NCI-H187 (cell line): ENCODE data around the gene ZRANB1.

Source experiments
- DNase-seq, 2 experiments: peaks; one replicate each; lab custom pipeline; 2025; lab: John Stamatoyannopoulos, UW

The ZRANB1 gene

DNA sequence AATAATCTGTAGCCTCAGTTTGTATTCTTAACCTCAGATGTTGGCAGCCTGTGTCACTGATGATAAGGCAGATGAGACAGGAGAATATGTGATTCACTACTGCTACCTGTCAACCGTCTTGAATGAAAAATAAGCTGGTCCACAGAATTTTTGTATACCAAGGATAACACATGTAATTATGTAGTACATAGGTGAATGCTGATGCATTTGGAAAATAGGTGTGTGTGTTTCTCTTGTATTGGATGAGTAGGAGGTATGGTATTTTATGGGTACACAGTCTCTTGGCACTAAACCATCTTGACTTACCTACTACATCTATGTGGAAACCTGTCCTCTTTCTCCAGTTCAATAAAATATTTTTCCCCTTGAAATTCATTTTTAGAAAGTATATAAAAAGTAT is 20.7 kb upstream of the ZRANB1 start:
- no peak for DNase-seq

GRCh38 chr10:124923684-124924083 is 18.2 kb upstream of the ZRANB1 start:
- DNase-seq: no peak

DNA sequence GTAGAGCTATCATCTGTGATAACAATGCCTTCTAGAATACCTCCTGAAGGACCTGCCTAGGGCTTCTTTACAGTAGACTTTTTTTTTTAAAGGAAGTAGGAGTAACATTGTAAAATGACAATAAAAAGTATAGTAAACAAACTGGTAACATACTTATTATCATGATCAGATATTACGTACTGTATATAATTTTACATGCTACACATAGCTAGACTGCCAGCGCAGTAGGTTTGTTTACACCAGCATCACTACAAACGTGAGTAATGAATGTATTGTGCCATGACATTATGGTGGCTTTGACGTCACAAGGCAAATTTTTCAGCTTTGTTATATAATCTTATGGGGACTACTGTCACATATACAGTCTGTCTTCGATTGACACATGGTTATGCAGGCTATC is 15.4 kb upstream of the ZRANB1 start:
- DNase-seq: no peak

DNA sequence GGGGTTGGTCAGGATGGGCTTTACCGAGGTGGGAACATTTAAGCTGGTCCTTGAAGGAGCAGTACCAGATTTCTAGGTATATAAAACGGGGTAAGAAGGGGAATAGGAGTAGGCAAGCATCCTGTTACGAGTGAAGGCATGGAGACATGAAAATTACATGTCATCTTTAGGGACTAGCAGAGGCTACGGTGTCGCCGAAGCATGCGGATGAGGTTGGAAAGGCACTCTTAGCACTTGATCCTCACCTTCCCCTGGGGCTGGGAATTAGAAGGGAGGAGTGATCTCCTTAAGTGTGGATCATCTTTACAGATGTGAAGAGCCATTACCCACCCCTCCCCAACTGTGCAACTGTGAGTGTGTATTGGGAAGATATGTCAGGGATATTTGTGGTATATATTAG is 13.8 kb upstream of the ZRANB1 start:
- no peak for DNase-seq

DNA sequence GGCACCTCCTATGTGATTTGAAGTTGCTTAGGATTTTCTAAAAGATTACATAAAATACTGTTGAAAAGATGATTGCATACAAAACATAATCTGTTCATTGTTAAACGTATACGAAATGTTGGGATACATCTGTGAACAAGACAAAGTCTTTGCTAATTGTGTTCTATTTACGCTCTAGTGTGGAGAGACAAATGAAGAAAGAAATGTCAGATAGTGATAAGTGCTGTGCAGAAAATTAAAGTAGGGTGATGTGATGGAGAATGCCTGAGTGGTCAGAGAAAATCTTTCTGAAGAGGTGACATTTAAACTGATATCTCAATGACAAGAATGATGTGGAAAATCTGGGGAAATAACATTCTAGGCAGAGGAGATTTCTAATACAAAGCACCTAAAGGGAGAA is 13.4 kb upstream of the ZRANB1 start:
- DNase-seq: no peak

DNA sequence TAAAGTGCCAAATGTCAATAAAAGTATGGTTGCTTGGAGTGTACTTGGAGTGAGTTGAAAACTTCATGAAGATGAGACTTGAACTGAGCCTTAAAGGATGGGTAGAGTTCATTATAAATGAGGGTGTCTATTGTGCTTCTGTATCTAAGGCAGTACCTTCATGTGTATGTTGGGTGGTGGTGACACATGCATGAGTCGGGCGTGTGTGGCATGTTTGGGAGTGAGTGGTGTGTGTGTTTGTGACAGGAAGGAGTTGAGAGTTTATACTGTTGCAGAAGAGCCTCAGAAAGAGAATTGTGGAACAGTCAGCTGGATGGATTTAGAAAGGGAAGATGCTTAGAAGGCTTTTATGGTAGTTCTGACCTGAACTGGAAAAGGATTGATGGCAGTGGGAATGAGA is 6.0 kb upstream of the ZRANB1 start:
- no peak for DNase-seq

- DNase-seq: no peak
Observed at GRCh38 chr10:124936813-124937212, 5.1 kb upstream of the ZRANB1 start.

DNA sequence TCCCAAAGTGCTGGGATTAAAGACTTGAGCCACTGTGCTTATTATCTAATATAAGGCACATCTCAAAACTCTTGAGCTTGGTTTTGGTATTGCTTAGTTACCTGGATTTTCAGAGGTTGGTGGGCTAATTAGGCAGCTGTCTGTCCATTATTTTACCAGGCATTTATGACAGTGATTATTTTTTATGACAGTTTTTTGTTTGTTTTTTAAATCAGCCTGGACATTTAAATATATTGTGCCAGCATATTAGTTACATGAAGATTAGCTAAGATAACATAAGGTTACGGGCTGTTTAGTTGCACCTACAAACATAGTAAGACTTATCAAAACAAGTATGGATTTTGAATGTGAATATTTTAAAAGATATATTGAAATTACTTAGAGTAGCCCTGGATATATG is 2.6 kb upstream of the ZRANB1 start:
- DNase-seq: no peak

DNA sequence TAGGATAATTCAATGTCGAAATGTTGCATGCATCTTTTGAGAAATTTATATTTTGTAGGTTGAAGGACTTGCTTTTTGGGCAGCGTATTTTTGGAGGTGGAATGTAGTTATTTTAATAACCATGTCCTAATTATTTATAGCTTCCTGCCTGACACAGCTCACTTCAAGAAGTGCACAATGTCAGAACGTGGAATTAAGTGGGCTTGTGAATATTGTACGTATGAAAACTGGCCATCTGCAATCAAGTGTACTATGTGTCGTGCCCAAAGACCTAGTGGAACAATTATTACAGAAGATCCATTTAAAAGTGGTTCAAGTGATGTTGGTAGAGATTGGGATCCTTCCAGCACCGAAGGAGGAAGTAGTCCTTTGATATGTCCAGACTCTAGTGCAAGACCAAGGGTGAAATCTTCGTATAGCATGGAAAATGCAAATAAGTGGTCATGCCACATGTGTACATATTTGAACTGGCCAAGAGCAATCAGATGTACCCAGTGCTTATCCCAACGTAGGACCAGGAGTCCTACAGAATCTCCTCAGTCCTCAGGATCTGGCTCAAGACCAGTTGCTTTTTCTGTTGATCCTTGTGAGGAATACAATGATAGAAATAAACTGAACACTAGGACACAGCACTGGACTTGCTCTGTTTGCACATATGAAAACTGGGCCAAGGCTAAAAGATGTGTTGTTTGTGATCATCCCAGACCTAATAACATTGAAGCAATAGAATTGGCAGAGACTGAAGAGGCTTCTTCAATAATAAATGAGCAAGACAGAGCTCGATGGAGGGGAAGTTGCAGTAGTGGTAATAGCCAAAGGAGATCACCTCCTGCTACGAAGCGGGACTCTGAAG is 620 bp downstream of the ZRANB1 start:
- no peak for DNase-seq

GRCh38 chr10:124943301-124944092 is 1.6 kb downstream of the ZRANB1 start:
- no peak for DNase-seq

- DNase-seq: no peak
Observed at GRCh38 chr10:124944982-124945381, 3.1 kb downstream of the ZRANB1 start.

GRCh38 chr10:124946945-124947344 is 5.0 kb downstream of the ZRANB1 start:
- no peak for DNase-seq

- no peak for DNase-seq
Observed at GRCh38 chr10:124949543-124949942, 7.6 kb downstream of the ZRANB1 start.

- DNase-seq: no peak
Observed at GRCh38 chr10:124952123-124952522, 10.2 kb downstream of the ZRANB1 start.

- no peak for DNase-seq
Observed at GRCh38 chr10:124953421-124953820, 11.5 kb downstream of the ZRANB1 start.

- DNase-seq: no peak
Observed at GRCh38 chr10:124955243-124955642, 13.3 kb downstream of the ZRANB1 start.

GRCh38 chr10:124955868-124956267 is 13.9 kb downstream of the ZRANB1 start:
- DNase-seq: no peak

GRCh38 chr10:124956764-124957163 is 14.8 kb downstream of the ZRANB1 start:
- DNase-seq: no peak

- no peak for DNase-seq
Observed at GRCh38 chr10:124957404-124957947, 15.6 kb downstream of the ZRANB1 start.

- DNase-seq: no peak
Observed at GRCh38 chr10:124959564-124959963, 17.6 kb downstream of the ZRANB1 start.

GRCh38 chr10:124961248-124961570 is 19.3 kb downstream of the ZRANB1 start:
- no peak for DNase-seq

DNA sequence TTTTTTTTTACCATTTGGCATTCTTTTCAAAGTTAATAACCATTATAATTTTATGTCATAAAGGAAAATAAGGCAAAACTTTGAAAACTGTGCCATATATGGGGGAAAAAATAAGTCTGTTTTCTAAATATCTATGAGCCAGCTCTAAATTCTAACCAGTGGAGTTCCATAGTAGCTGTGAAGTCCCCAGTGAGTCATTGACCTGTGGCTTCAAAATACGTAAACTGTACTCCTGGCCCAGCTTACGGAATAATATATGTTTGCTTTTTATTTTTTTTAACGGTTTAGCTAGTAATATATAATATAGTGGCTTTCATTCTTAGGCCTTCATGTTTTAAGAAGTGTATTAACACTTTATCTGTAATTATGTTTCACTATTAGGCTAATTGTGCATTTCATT is 20.5 kb downstream of the ZRANB1 start:
- DNase-seq: no peak
